Brain pericyte (primary cell): Measurements from ENCODE around the gene CREB3L1.

ENCODE experiments used
- DNase-seq: peaks from one replicate; pipeline ENCODE4 v3.0.0-alpha.2; 2012; ENCODE audit warnings: low read depth, low spot score

The CREB3L1 gene

GRCh38 chr11:46364056-46364455, 86.6 kb downstream of the CREB3L1 start:
- DNase-seq: no peak

GRCh38 chr11:46364791-46365190, 87.3 kb downstream of the CREB3L1 start:
- no peak for DNase-seq

GRCh38 chr11:46366260-46366659, 88.8 kb downstream of the CREB3L1 start:
- DNase-seq: no peak

- DNase-seq: no peak
Measured at GRCh38 chr11:46366661-46367161, 89.2 kb downstream of the CREB3L1 start.

- no peak for DNase-seq
Measured at GRCh38 chr11:46367244-46367915, 89.9 kb downstream of the CREB3L1 start.

- no peak for DNase-seq
Measured at GRCh38 chr11:46367916-46368267, 90.4 kb downstream of the CREB3L1 start.

- no peak for DNase-seq
Measured at GRCh38 chr11:46369458-46370152, 92.1 kb downstream of the CREB3L1 start.

GRCh38 chr11:46370253-46370652, 92.8 kb downstream of the CREB3L1 start:
- no peak for DNase-seq
